ENCODE data around the gene INO80B. TPM values are rescaled to one million over a fixed set of nuclear protein-coding genes. Genes with fewer than 3 reads are reported as not detected.

The INO80B gene
- total and polyA plus RNA-seq, 4 experiments from 2014 or later, result 4.6 to 82.8 (median 42.0) TPM

DNA sequence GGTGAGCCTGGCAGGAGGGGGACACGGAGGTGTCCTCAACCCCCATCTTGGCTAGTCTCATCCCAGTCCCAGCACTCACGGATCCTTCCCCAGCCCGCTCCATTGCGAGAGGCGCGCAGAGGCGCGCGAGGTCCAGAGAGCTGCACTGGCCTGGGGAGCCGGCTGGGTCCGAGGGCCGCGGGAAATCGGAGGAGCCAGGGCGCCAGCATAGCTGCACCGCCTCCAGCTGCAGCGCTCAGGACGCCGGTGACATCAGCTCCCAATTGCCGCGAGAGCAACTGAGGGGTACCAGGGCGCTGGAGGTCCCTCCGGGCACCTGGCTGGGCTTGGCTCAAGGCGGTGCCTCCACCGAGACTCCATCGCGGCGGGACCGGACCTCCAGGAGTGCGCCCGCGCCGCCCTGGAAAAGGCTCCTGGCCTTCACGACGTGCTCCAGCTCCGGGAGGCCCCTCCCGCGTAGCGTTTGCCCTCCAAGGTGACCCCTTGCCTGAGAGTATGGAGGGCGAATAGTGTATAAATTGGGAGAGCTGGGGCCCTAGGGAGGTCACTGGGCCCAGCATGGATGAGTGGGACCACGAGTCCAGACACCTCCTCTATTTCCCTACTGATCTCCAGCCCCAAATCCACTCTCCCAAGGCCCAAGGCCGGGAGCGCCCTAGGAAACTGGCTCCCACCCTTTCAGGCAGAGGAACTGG lies 18.6 kb upstream of the INO80B start:
- peaks cover 9 to 16% of the 10 kb centered on the region in 2 donors for H3K27me3 Mint-ChIP-seq
- Histone ChIP-seq H3K4me3 (ENCODE audit: low read length in 2 of 2) (no peak overlapping the region), H3K9me3 (ENCODE audit: control insufficient read depth in 1 of 2, low read length in 2 of 2) (no peaks in the 10 kb centered on the region), H3K27me3 (ENCODE audit: insufficient read depth, low read length) (peaks cover 13% of the 10 kb centered on the region), H3K27ac (ENCODE audit: low read depth, low read length) (no peak overlapping the region), H3K4me1 (ENCODE audit: insufficient read depth, low read length) (peaks cover 8% of the 10 kb centered on the region), H3K36me3 (ENCODE audit: insufficient read depth, low read length) (no peaks in the 10 kb centered on the region)
- ChIA-PET POLR2A (ENCODE audit: partially characterized antibody) (no interaction called here), CTCF (ENCODE audit: partially characterized antibody) (no interaction called here)
- H3K9me3 Mint-ChIP-seq, result no peaks in the 10 kb centered on the region
- H3K4me1 Mint-ChIP-seq, result peaks cover 2 to 6% (median 4%) of the 10 kb centered on the region in 4 donors
- no peak overlapping the region for H3K4me3 Mint-ChIP-seq
- no peak for DNase-seq
- H3K27ac Mint-ChIP-seq, result no peak overlapping the region
- H3K36me3 Mint-ChIP-seq, result no peaks in the 10 kb centered on the region
- intact Hi-C loops (cut with micrococcal nuclease), result no loop called here

DNA sequence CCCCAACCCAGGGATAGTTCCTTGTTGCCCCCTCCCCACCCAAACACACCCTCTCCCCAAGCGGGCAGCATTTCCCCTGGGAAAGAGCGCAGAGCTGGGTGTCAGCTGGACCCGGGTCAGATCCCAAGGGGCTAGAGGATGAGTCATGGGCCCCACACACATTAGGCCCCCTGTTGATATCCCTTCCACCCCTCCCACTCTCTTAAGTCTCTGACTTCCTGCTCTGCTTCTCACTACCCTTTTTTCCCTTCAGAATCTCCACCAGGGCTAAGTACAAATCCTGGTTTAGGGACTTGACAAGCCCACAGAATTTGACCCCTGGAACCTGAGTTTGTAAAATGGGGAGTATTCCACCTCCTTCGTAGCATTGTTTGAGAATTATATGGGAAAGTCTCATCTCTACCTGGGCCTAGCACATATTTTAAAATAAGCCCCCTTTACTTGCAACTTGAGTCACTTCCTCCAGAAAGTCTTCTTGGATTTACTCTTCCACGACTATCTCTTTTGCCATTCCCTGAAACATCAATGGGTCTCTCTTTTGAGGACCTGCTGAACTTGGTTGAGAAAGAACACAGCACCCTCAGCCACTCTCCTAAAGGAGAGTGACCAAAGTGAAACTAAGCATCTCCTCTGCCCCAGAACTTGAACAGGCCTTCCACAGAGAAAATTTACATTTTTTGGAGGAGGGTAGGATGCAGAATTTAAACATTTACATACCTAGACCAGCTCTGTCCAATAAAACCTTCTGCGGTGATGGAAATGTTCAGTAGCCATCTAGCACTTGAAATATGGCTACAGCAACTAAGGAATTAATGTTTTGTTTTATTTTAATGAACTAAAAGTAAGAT lies 17.8 kb upstream of the INO80B start:
- intact Hi-C loops (cut with micrococcal nuclease), result no loop called here
- no peaks in the 10 kb centered on the region for H3K36me3 Mint-ChIP-seq
- H3K4me3 ChIP-seq (ENCODE audit: low read length in 2 of 2), result no peak overlapping the region
- H3K36me3 ChIP-seq (ENCODE audit: insufficient read depth, low read length), result no peaks in the 10 kb centered on the region
- peaks cover 9 to 16% of the 10 kb centered on the region in 2 donors for H3K27me3 Mint-ChIP-seq
- no peak for DNase-seq
- no peak overlapping the region for H3K27ac Mint-ChIP-seq
- no peaks in the 10 kb centered on the region for H3K9me3 Mint-ChIP-seq
- CTCF ChIA-PET (ENCODE audit: partially characterized antibody), result no interaction called here
- no peaks in the 10 kb centered on the region for H3K9me3 ChIP-seq (ENCODE audit: control insufficient read depth in 1 of 2, low read length in 2 of 2)
- POLR2A ChIA-PET (ENCODE audit: partially characterized antibody), result no interaction called here
- H3K4me3 Mint-ChIP-seq, result no peak overlapping the region
- H3K27ac ChIP-seq (ENCODE audit: low read depth, low read length), result no peak overlapping the region
- peaks cover 15% of the 10 kb centered on the region for H3K4me1 ChIP-seq (ENCODE audit: insufficient read depth, low read length)
- H3K4me1 Mint-ChIP-seq, result peaks cover 2 to 7% (median 4%) of the 10 kb centered on the region in 4 donors
- peaks cover 18% of the 10 kb centered on the region for H3K27me3 ChIP-seq (ENCODE audit: insufficient read depth, low read length)

DNA sequence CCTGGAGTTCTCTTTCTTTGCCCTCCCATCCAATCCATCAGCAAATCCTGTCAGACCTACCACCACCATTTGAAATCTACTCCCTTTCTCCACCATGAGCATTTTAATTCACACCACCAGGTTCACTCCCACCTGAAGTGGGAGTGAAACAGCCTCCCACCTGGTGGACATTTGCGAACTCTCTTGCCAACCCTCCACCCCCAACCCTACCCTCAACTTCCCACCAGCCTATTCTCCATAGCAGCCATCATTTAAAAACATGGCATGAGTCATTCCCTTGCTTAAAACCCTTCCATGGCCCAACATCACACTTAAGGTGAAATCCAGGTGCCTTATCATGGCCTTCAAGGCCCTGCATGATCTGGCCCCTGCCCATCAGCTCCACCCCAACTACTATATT lies 16.6 kb upstream of the INO80B start:
- no peak for DNase-seq
- intact Hi-C loops (cut with micrococcal nuclease), result no loop called here
- Histone ChIP-seq H3K4me1 (ENCODE audit: insufficient read depth, low read length) (peaks cover 17% of the 10 kb centered on the region), H3K4me3 (ENCODE audit: low read length in 2 of 2) (no peak overlapping the region), H3K27ac (ENCODE audit: low read depth, low read length) (no peak overlapping the region), H3K9me3 (ENCODE audit: control insufficient read depth in 1 of 2, low read length in 2 of 2) (no peaks in the 10 kb centered on the region), H3K27me3 (ENCODE audit: insufficient read depth, low read length) (peaks cover 20% of the 10 kb centered on the region), H3K36me3 (ENCODE audit: insufficient read depth, low read length) (no peaks in the 10 kb centered on the region)
- peaks cover 14 to 21% of the 10 kb centered on the region in 2 donors for H3K27me3 Mint-ChIP-seq
- peak overlapping the region in 2 of 7 donors; percentile 20 to 30 for H3K27ac Mint-ChIP-seq
- no peak overlapping the region for H3K4me3 Mint-ChIP-seq
- H3K4me1 Mint-ChIP-seq, result peaks cover 3 to 11% (median 8%) of the 10 kb centered on the region in 4 donors
- no peaks in the 10 kb centered on the region for H3K36me3 Mint-ChIP-seq
- no peaks in the 10 kb centered on the region for H3K9me3 Mint-ChIP-seq
- ChIA-PET CTCF (ENCODE audit: partially characterized antibody) (no interaction called here), POLR2A (ENCODE audit: partially characterized antibody) (no interaction called here)

DNA sequence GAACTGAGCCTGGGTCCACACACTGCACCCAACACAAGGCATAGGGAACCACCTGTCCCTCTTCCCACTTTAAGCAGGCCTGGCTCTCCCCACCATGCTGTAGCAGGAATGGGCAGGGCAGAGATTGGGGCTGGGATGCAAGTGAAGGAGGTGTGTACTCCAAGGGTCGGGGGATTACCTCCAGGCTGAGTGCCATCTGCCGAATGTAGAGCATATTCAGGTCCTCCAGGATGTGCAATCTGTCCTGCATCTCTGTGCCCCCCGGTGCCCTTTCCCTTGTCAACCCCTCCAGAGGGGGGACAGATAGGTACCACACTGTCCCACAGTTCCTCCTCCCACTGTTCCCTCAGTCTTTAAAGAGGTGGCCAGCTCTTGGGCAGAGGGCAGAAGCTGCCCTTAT lies 15.5 kb upstream of the INO80B start:
- H3K4me3 Mint-ChIP-seq, result no peak overlapping the region
- intact Hi-C loops (cut with micrococcal nuclease), result no loop called here
- CTCF ChIA-PET (ENCODE audit: partially characterized antibody), result interaction anchor here (1.1 kb wide), 1 partner anchor 8 kb away, joined by 3 read pairs; no protein-coding TSS in a partner anchor

DNA sequence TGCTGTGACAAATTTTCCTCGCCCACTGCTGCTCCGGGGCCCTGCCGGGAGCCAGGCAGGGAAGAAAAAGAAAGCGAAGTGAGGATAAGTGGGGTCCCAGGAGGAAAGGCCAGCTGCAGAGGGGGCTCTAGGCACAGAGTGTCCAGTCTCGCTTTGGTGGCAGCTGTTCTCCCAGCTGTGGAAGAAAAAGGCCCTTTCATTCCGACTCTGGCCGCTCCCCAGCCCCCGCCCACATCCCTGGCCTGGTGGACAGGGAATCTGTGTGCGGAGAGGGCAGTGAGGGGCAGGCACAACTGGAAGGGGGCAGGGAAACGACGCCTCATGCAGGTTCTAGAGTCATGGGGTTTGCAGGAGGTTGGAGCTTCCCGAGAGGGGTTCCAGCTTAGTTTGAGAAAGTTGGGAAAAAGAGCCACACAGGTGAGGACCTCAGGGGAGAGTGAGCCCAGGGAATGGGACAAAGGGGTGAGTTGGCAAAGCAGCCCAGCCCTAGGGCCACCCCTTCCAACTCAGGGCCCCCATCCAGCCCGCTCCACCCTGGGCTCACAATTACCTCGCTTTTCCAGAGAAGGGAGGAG lies 15.0 kb upstream of the INO80B start:
- Mint-ChIP-seq H3K4me3 (peak overlapping the region in 4 of 8 donors; percentile 35 to 77 (median 50)), H3K4me1 (peaks cover 3 to 11% (median 8%) of the 10 kb centered on the region in 4 donors), H3K36me3 (no peaks in the 10 kb centered on the region), H3K9me3 (no peaks in the 10 kb centered on the region), H3K27me3 (peaks cover 17 to 24% of the 10 kb centered on the region in 2 donors), H3K27ac (no peak overlapping the region)
- Histone ChIP-seq H3K36me3 (ENCODE audit: insufficient read depth, low read length) (no peaks in the 10 kb centered on the region), H3K27me3 (ENCODE audit: insufficient read depth, low read length) (peaks cover 20% of the 10 kb centered on the region), H3K4me3 (ENCODE audit: low read length in 2 of 2) (no peak overlapping the region), H3K27ac (ENCODE audit: low read depth, low read length) (no peak overlapping the region), H3K9me3 (ENCODE audit: control insufficient read depth in 1 of 2, low read length in 2 of 2) (no peaks in the 10 kb centered on the region), H3K4me1 (ENCODE audit: insufficient read depth, low read length) (peaks cover 17% of the 10 kb centered on the region)
- POLR2A ChIA-PET (ENCODE audit: partially characterized antibody), result interaction anchor here (0.6 to 2.0 kb wide), 5 partner anchors 14 to 261 kb away, joined by 3 to 5 read pairs (median 3); partner anchors contain the start of genes MOB1A, MRPL53 and WBP1
- CTCF ChIA-PET (ENCODE audit: partially characterized antibody), result interaction anchor here (1.1 kb wide), 1 partner anchor 8 kb away, joined by 3 read pairs; no protein-coding TSS in a partner anchor
- intact Hi-C loops (cut with micrococcal nuclease), result no loop called here
- no peak for DNase-seq

More for the DNA sequence above, 15.5 kb upstream of the INO80B start:
- H3K9me3 Mint-ChIP-seq, result no peaks in the 10 kb centered on the region
- H3K4me1 Mint-ChIP-seq, result peaks cover 3 to 11% (median 8%) of the 10 kb centered on the region in 4 donors
- H3K9me3 ChIP-seq (ENCODE audit: control insufficient read depth in 1 of 2, low read length in 2 of 2), result no peaks in the 10 kb centered on the region
- H3K4me1 ChIP-seq (ENCODE audit: insufficient read depth, low read length), result peaks cover 17% of the 10 kb centered on the region
- H3K27me3 ChIP-seq (ENCODE audit: insufficient read depth, low read length), result peaks cover 20% of the 10 kb centered on the region
- H3K27ac ChIP-seq (ENCODE audit: low read depth, low read length), result no peak overlapping the region
- DNase-seq, result no peak
- H3K36me3 Mint-ChIP-seq, result no peaks in the 10 kb centered on the region
- H3K27ac Mint-ChIP-seq, result no peak overlapping the region
- H3K36me3 ChIP-seq (ENCODE audit: insufficient read depth, low read length), result no peaks in the 10 kb centered on the region
- POLR2A ChIA-PET (ENCODE audit: partially characterized antibody), result interaction anchor here (0.6 kb wide), 1 partner anchor 261 kb away, joined by 3 read pairs; the partner anchor contains the start of gene MOB1A
- no peak overlapping the region for H3K4me3 ChIP-seq (ENCODE audit: low read length in 2 of 2)
- H3K27me3 Mint-ChIP-seq, result peaks cover 17 to 23% of the 10 kb centered on the region in 2 donors

DNA sequence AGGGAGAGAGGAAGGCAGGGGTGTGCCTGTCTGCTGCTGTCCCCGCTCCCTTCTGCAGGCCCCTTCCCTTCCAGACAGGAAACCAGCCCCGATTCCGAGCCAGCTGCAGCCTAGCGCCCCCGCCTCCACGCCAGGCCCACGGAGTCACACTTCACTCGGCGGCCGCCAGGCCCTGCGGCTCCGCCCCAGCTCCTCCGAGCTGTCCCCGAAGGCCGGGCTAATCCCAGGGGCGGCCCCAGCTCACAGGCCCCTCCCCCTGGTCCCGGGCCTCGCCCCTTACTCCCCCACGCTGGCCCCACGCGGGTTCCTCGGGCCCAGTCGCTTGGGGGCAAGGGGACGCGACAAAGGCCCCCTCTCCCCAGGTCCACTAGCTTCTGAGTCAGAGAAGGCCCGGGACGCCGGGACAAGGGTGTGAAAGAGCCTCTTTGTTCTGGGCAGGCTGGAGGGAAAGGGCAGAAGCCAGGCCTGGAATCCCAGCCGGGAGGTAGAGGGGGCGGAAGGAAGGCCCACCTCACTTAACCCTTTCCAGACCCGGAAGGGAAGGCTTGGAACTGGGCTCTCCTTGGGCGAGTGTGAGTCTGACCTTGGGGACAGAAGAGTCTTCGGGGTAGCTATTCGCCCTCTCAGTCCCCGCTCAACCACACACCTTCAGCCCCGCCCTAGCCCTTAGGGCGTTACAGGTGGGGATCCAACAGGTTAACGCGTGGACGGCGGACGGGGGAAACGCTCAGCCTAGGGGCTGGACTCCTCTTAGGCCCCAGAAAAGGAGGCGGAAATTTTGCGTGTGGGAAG lies 14.3 kb upstream of the INO80B start:
- H3K27ac ChIP-seq (ENCODE audit: low read depth, low read length), result no peak overlapping the region

More for the DNA sequence above, 14.3 kb upstream of the INO80B start:
- Histone ChIP-seq H3K27me3 (ENCODE audit: insufficient read depth, low read length) (peaks cover 20% of the 10 kb centered on the region), H3K36me3 (ENCODE audit: insufficient read depth, low read length) (no peaks in the 10 kb centered on the region), H3K4me1 (ENCODE audit: insufficient read depth, low read length) (peaks cover 17% of the 10 kb centered on the region), H3K9me3 (ENCODE audit: control insufficient read depth in 1 of 2, low read length in 2 of 2) (no peaks in the 10 kb centered on the region), H3K4me3 (ENCODE audit: low read length in 2 of 2) (no peak overlapping the region)
- intact Hi-C loops (cut with micrococcal nuclease), result no loop called here
- Mint-ChIP-seq H3K4me3 (peak overlapping the region in 7 of 8 donors; percentile 43 to 65 (median 57)), H3K4me1 (peaks cover 3 to 11% (median 8%) of the 10 kb centered on the region in 4 donors), H3K9me3 (no peaks in the 10 kb centered on the region), H3K36me3 (no peaks in the 10 kb centered on the region), H3K27ac (peak overlapping the region in 1 of 7 donors; percentile 51), H3K27me3 (peaks cover 17 to 28% of the 10 kb centered on the region in 2 donors)
- no peak for DNase-seq
- POLR2A ChIA-PET (ENCODE audit: partially characterized antibody), result interaction anchor here (0.9 to 2.0 kb wide), 4 partner anchors 14 to 32 kb away, joined by 3 to 5 read pairs (median 4); partner anchors contain the start of genes MRPL53 and WBP1
- CTCF ChIA-PET (ENCODE audit: partially characterized antibody), result interaction anchor here (1.1 kb wide), 1 partner anchor 9 kb away, joined by 3 read pairs; no protein-coding TSS in a partner anchor
